Mesenteric fat pad (tissue), 1 donor: Measurements from ENCODE around the gene ADAMTS12. TPM values are rescaled to one million over a fixed set of nuclear protein-coding genes. Genes with fewer than 3 reads are reported as not detected.
"Not testable (repeated sequence)": the region's sequence is repeated elsewhere in the genome, so short reads cannot be mapped to it uniquely, and the experiment has no call there.

Experiments
- DNase-seq: peaks from one replicate; pipeline ENCODE4 v3.0.0-alpha.2; 2020; ENCODE audit warnings: low spot score
- total RNA-seq: library from RNA; stranded (reverse); fragmentation: NEBNext Ultra II Directional; extraction: Animal tissue kit (Norgen Biotek cat#: 25700); gene quantifications from one replicate; pipeline ENCODE4 v1.2.1, GENCODE V29; 2021
- donor health status: DM: yes; HTN: yes; CAD: no.

ADAMTS12 gene
- total RNA-seq, 1 donor from 2014 or later: 41.2 TPM

DNA sequence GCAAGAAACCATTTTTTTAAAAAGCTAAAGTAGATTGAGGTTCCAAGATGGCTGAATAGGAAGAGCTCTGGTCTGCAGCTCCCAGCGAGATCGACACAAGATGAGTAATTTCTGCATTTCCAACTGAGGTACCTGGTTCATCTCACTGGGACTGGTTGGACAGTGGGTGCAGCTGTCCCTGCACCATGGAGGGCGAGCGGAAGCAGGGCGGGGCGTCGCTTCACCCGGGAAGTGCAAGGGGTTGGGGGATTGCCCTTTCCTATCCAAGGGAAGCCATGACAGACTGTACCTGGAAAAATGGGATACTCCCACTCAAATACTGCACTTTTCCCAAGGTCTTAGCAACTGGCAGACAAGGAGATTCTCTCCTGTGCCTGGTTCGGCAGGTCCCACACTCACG is 352.0 kb downstream of the ADAMTS12 start:
- DNase-seq: not testable (repeated sequence)

GRCh38 chr5:33539212-33539611 is 352.6 kb downstream of the ADAMTS12 start:
- no peak for DNase-seq

DNA sequence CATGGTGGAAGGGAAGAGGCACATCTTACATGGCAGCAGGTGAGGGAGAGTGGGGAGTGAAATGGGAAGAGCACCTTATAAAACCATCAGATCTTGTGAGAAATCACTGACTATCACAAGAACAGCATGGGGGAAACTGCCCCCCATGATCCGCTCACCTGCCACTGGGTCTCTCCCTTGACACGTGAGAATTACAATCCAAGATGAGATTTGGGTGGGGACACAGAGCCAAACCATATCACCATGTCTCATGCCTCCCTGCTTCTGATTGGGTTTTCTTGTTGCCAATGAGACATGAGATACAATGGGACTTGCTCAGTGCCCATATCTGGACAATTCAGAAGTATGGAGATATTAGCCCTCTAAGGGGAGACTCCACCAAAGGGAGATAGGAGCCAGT is 353.6 kb downstream of the ADAMTS12 start:
- DNase-seq: no peak

- DNase-seq: no peak
These were observed 354.6 kb downstream of the ADAMTS12 start for GRCh38 chr5:33537240-33537639.

DNA sequence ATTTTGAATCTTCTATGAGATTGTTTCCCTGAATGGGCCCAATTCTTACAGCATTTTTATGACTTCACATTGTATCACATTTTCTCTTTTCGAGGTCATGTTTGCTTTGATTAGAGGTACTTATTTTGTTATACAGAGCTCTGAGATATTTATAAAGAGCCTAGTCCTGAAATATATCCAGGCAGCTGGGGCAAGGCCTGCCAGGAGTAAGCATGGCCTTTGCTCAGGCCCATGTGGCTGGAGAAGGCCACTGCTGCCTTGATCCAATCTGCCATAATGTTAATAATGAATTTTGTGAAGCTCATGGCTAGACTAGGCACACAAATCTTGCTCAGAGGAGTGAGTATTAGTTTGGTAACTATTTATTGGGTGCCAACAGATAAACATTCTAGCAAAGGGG is 355.0 kb downstream of the ADAMTS12 start:
- no peak for DNase-seq

GRCh38 chr5:33531824-33532223 is 360.0 kb downstream of the ADAMTS12 start:
- no peak for DNase-seq

DNA sequence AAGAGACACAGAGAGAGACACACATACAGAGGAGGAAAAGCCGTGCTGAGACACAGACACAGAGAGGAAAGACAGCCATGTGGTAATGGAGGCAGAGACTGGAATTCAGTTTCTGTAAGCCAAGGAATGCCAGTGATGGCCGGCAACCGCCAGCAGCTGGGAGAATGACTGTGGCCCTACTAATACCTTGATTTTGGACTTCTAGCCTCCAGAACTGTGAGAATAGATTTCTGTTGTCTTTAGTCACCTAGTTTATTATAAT is 360.8 kb downstream of the ADAMTS12 start:
- no peak for DNase-seq

- DNase-seq: no peak
These were observed 361.4 kb downstream of the ADAMTS12 start for GRCh38 chr5:33530183-33531036.

DNA sequence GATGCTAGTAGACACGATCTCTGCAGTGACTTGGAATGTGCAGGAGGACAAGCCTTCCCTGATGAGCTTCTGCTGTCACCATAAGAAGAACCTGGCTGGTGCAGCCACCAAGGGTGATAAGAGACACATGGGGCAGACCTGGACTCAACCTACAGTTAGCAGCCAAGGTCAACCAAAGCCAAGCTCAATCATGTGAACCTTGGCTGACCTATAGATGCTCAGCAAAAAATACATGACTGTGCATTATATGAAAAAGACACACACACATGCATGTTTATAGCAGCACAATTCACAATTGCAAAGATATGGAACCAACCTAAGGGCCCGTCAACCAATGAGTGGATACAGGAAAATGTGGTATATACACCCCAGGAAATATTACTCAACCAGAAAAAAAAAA is 364.1 kb downstream of the ADAMTS12 start:
- no peak for DNase-seq

DNA sequence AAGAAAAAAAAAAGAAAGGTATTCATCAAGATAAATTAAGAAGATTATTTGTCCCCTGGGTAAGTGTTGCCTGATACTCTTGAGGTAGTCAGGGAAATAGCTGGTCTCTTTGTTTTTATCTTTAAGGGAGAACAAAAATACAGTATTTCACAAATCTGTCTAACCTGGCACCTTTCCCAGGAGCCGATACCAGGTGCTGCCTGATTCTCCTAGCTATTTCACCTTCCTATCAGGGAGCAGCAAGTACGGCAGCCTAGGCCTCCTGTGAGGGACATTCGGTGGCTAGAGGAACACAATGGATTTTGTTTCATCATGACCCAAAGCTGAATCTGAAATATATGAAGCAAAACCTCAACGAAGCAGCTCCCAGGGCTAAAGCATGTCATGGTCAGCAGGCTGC is 365.0 kb downstream of the ADAMTS12 start:
- no peak for DNase-seq

- DNase-seq: no peak
These were observed 367.3 kb downstream of the ADAMTS12 start for GRCh38 chr5:33524476-33524875.

- no peak for DNase-seq
These were observed 368.5 kb downstream of the ADAMTS12 start for GRCh38 chr5:33523208-33523771.

GRCh38 chr5:33516421-33516820 is 375.4 kb downstream of the ADAMTS12 start:
- DNase-seq: no peak

GRCh38 chr5:33515366-33515765 is 376.4 kb downstream of the ADAMTS12 start:
- not testable (repeated sequence) for DNase-seq

- DNase-seq: no peak
These were observed 378.2 kb downstream of the ADAMTS12 start for GRCh38 chr5:33513462-33514185.

DNA sequence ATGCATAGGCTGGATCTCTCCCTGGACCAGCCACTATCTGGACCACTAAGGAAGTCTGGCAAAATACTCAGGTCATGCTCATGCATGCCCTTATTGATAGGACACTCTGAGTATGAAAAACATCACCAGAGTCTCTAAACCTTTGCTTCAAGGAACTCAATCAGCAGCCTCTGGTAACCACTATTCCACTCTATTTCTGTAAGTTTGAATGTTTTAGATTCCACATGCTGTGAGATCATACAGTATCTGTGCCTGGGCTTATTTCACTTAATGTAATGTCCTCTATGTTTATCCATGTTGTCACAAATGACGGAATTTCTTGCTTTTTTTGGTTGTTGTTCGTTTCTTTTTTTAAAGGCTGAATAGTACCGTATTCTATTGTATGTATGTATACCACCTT is 382.8 kb downstream of the ADAMTS12 start:
- DNase-seq: no peak

DNA sequence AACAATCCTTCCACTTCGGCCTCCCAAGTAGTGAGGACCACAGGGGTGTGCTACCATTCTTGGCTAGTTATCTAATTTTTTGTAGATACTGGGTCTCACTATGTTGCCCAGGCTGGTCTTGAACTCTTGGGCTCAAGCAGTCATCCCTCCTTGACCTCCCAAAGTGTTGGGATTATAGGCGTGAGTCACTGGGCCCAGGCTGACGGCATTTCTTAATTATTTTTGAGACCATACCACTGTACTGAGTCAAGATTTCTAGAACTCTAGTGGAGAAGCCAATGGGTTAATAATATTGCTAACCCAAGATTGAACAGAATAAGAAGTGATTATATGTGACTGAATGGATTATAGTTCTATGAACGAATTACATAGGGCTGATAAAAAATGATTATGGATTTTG is 384.4 kb downstream of the ADAMTS12 start:
- no peak for DNase-seq

GRCh38 chr5:33504570-33504969 is 387.2 kb downstream of the ADAMTS12 start:
- DNase-seq: no peak

DNA sequence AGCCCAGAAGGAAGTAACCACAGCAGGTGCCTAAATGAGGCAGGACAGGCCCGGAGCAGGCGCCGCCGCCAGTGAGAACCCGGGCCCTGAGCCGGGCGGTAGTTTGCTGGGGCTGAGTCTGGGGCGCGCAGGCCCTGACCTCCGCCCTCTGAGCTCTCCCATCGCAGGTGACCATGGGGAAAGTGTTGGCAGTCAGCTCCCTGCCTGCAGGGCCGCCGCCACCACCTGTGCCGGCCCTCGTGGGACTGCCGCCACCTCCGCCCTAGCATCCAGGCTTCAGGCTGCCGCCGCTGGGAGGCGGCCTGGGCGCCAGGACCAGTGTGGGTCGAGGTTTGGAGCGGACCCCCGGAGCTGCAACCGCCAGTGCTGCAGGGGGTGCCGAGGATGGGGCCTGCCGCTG is 389.9 kb downstream of the ADAMTS12 start:
- DNase-seq: no peak

DNA sequence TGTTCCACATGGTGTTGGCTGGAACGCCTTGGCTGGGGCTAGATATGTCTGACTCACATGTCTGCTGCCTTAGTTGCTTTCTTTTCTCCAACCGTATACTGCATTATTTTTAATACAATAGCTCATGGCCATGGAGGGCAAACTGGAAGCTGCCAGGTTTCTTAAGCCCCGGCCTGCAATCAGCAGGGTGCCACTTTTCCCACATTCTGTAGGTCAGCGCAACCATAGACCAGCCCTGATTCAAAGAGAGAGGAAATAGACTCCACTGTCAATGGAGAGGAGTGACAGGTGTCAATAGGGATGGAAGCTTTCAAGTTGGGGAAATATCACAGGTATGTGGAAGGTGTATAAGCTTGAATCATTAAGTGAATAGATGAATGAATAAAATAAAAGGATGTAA is 390.5 kb downstream of the ADAMTS12 start:
- DNase-seq: no peak

GRCh38 chr5:33494466-33494865 is 397.3 kb downstream of the ADAMTS12 start:
- no peak for DNase-seq

GRCh38 chr5:33491941-33492340 is 399.8 kb downstream of the ADAMTS12 start:
- DNase-seq: no peak
